Gastrocnemius medialis (tissue), 4 donors: ENCODE data around the gene CRYGN. TPM values are rescaled to one million over a fixed set of nuclear protein-coding genes. Genes with fewer than 3 reads are reported as not detected.

Experiments
- ATAC-seq, 2 donors: fragments of 150-250 bp; one replicate each; pipeline ENCODE4 v1.9.1; 2016
- DNase-seq, 2 donors: peaks; one replicate each; pipeline ENCODE4 v3.0.0-alpha.2; 2019
- H3K27ac ChIP-seq, 4 donors: fragments of 200-600 bp; sonication (generic); 1 replicate in 1 of 4; 2 replicates in 3 of 4; pipeline ENCODE4 v1.5.1; 2016 to 2018; ENCODE audit warnings: mild to moderate bottlenecking in 2 of 4, moderate library complexity in 1 of 4
- H3K27me3 ChIP-seq, 3 donors: fragments of 200-600 bp; sonication (generic) in 2 of 3; 1 replicate in 1 of 3; 2 replicates in 2 of 3; pipeline versions ENCODE4 v1.5.1 to v1.6.0; 2016 to 2019; ENCODE audit warnings: mild to moderate bottlenecking in 1 of 3, moderate library complexity in 1 of 3
- H3K36me3 ChIP-seq, 2 donors: fragments of 200-600 bp; sonication (generic) in 1 of 2; one replicate each; pipeline ENCODE4 v1.5.1; 2017 to 2018
- H3K4me1 ChIP-seq, 2 donors: fragments of 200-600 bp; sonication (generic) in 1 of 2; one replicate each; pipeline ENCODE4 v1.5.1; 2016 to 2017; ENCODE audit warnings: mild to moderate bottlenecking in 2 of 2
- H3K4me3 ChIP-seq, 4 donors: fragments of 200-600 bp; sonication (generic) in 3 of 4; 1 replicate in 1 of 4; 2 replicates in 3 of 4; pipeline ENCODE4 v1.5.1; 2016 to 2019; ENCODE audit warnings: mild to moderate bottlenecking in 2 of 4
- H3K9me3 ChIP-seq, 3 donors: fragments of 200-600 bp; sonication (generic) in 2 of 3; 1 replicate in 1 of 3; 2 replicates in 2 of 3; pipeline ENCODE4 v1.5.1; 2016 to 2019
- CTCF ChIP-seq, 5 experiments: fragments of 450-650 bp in 3 of 5; fragments of 200-600 bp in 2 of 5; sonication (generic) in 2 of 5; IDR thresholded peaks in 4 of 5; conservative IDR thresholded peaks in 1 of 5; 1 replicate in 4 of 5; 2 replicates in 1 of 5; pipeline ENCODE4 v1.5.1; 2016 to 2019; ENCODE audit warnings: antibody characterized with exemption in 5 of 5, mild to moderate bottlenecking in 3 of 5, moderate library complexity in 3 of 5
- POLR2A ChIP-seq, 2 donors: fragments of 450-650 bp; IDR thresholded peaks; one replicate each; pipeline ENCODE4 v1.6.1; 2017; ENCODE audit warnings: antibody characterized with exemption in 2 of 2, mild to moderate bottlenecking in 2 of 2, moderate library complexity in 2 of 2
- in situ Hi-C, 4 donors: fragments of 200-750 bp; cut with MboI; loops; one replicate each; pipeline versions ENCODE4 v1.15.0 to v1.8.0; 2017; ENCODE audit warnings: low sequenced_read_pairs in 4 of 4
- intact Hi-C: fragments of 100-400 bp; cut with DNase I; formaldehyde crosslinking; loops from one replicate; pipeline ENCODE4 v1.15.1; 2023; ENCODE audit warnings: low total_unique reads
- microRNA-seq, 2 donors: library from miRNA; unstranded; fragments of <30 nt; microRNA quantifications; one replicate each; pipeline ENCODE4, GENCODE V29; 2016; ENCODE audit warnings: borderline replicate concordance in 2 of 2
- total RNA-seq, 4 donors: library from RNA; depleted of rRNA; stranded (reverse); fragments of >200 nt; gene quantifications; one replicate each; pipeline versions ENCODE4 v1.1.0 to v1.2.3, GENCODE V29; 2016

Gene CRYGN
- total RNA-seq, 4 donors from 2014 or later = not detected

DNA sequence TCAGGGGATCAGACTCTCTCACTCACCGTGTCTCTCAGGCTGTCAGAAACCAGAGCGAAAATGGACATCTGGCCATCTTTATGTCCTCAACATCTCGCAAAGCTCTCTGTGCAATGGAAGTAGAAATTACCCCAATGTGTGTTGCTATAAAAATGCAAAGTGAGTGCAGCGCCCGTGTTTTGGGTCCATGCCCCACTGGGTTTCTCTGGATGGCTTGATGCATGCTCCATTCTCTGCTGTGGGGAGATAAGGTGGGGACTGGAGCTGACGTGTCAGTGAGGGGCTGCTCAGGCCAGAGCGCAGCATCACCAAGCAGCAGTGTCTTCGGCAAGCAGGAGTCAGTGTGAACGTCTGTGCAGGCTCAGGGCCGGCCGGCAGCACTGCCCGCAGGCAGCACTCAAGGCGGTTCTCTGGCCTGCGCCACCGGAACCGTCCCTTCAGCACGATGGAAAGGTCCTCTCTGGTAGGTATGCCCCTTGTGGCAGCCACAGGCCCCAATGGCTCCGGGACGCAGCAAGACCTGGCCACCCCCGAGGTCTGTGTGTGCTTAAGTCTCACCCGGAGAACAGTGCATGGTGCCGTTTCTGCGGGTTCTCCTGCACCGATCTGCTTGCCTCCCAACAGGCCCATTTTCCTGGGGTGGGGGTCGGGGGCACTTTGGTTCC lies 60.3 kb downstream of the CRYGN start:
- DNase-seq (no peak), ATAC-seq (no peak)
- Histone ChIP-seq H3K27me3 (peaks cover 25 to 27% (median 26%) of the 10 kb centered on the region in 3 donors), H3K36me3 (peaks cover 0 to 37% of the 10 kb centered on the region in 2 donors), H3K27ac (no peak overlapping the region), H3K9me3 (no peaks in the 10 kb centered on the region), H3K4me3 (no peak overlapping the region), H3K4me1 (peaks cover 0 to 11% of the 10 kb centered on the region in 2 donors)
- in situ Hi-C loops = no loop called here
- intact Hi-C loops = no loop called here
- TF ChIP-seq CTCF (IDR thresholded peaks at IDR 0.05 in 4 of 5, conservative IDR thresholded peaks at IDR 0.05 in 1 of 5) (no peak), POLR2A (IDR thresholded peaks at IDR 0.05) (no peak)

DNA sequence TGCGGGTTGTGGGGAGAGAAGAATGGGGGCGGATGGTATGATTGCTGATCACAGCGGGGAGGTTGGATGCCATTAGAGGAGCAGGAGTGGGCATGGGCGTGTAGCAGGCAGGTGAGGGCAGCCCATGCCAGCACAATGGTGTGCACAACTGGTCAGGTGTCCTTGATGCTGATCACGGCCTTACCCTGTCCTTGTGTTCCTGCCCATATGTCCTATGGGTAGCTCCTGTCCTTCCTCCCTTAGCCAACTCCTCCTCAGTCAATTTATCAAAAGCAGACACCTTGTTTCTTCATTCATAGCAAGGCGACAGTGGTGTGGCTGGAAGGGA lies 60.8 kb downstream of the CRYGN start:
- Histone ChIP-seq H3K36me3 (peaks cover 0 to 42% of the 10 kb centered on the region in 2 donors), H3K4me1 (peaks cover 0 to 11% of the 10 kb centered on the region in 2 donors), H3K4me3 (no peak overlapping the region), H3K9me3 (no peaks in the 10 kb centered on the region), H3K27me3 (peaks cover 24 to 27% (median 24%) of the 10 kb centered on the region in 3 donors), H3K27ac (no peak overlapping the region)
- TF ChIP-seq POLR2A (IDR thresholded peaks at IDR 0.05) (no peak), CTCF (IDR thresholded peaks at IDR 0.05 in 4 of 5, conservative IDR thresholded peaks at IDR 0.05 in 1 of 5) (no peak)
- DNase-seq = no peak
- no peak for ATAC-seq
- in situ Hi-C loops (no loop called here), intact Hi-C loops (no loop called here)

Small RNAs within 50 kb of the gene (microRNA-seq; reads per million reads assigned to microRNA genes)
- gene MIR3907 = 0 reads per million in 2 donors

Other genes with a start within 250 kb of the CRYGN start
- gene H2BK1, start 229.7 kb downstream of the CRYGN start, total RNA-seq = not detected
- 100 to 1,000 TPM in 1 of 4 donors, 10 to 100 TPM in 3; 73.3 to 119 (median 96.3) TPM for gene ABCF2, start 212.9 kb downstream of the CRYGN start, total RNA-seq
- 10 to 100 TPM; 11.1 to 16.1 (median 14.1) TPM for gene CHPF2, start 207.7 kb downstream of the CRYGN start, total RNA-seq
- gene SMARCD3, start 191.4 kb downstream of the CRYGN start, total RNA-seq = 100 to 1,000 TPM in 1 of 4 donors, 10 to 100 TPM in 3; 41.8 to 103 (median 75.4) TPM
- gene NUB1, start 98.3 kb downstream of the CRYGN start, total RNA-seq = 10 to 100 TPM; 45.3 to 59.0 (median 49.7) TPM
- gene WDR86, start 30.1 kb downstream of the CRYGN start, total RNA-seq = under 1 TPM in 2 of 4 donors, not detected in 2; 0.13 to 0.31 TPM
- 100 to 1,000 TPM in 3 of 4 donors, 10 to 100 TPM in 1; 93.2 to 159 (median 124) TPM for gene RHEB, start 79.8 kb upstream of the CRYGN start, total RNA-seq